DND-41 (cell line): ENCODE data around the gene SPTBN5.

Source experiments
- ATAC-seq: fragments of 200-7000 bp; cut with Tn5 transposase; 3 replicates; pipeline ENCODE4 v1.9.1; 2021; ENCODE audit warnings: low read depth; ENCODE audit not compliant: insufficient read depth
- DNase-seq: peaks from one replicate; pipeline ENCODE4 v3.0.0-alpha.2; 2020
- H2AFZ ChIP-seq: 2 replicates; pipeline ENCODE4 v1.6.0; 2012; ENCODE audit warnings: low read depth, low read length
- H3K27ac ChIP-seq: 2 replicates; pipeline ENCODE4 v1.5.1; 2012; ENCODE audit warnings: low read length, inconsistent platforms
- H3K27me3 ChIP-seq: fragments of 200-600 bp; sonication (generic); 2 replicates; pipeline ENCODE4 v1.6.0; 2012; ENCODE audit warnings: low read length, mild to moderate bottlenecking, inconsistent platforms; ENCODE audit not compliant: insufficient read depth, poor library complexity
- H3K36me3 ChIP-seq: 2 replicates; pipeline ENCODE4 v1.5.1; 2012; ENCODE audit warnings: low read length, inconsistent platforms; ENCODE audit not compliant: insufficient read depth
- H3K4me1 ChIP-seq: 2 replicates; pipeline ENCODE4 v1.5.1; 2012; ENCODE audit warnings: mild to moderate bottlenecking, low read length; ENCODE audit not compliant: insufficient read depth
- H3K4me2 ChIP-seq: 2 replicates; pipeline ENCODE4 v1.6.0; 2012; ENCODE audit warnings: mild to moderate bottlenecking, moderate library complexity, low read length, inconsistent platforms; ENCODE audit not compliant: insufficient read depth
- H3K4me3 ChIP-seq, 2 experiments: fragments of 200-600 bp in 1 of 2; shearing (Covaris generic) in 1 of 2; 2 replicates each; pipeline ENCODE4 v1.5.1; 2012 to 2016; ENCODE audit warnings: inconsistent platforms in 2 of 2, low read length in 2 of 2, mild to moderate bottlenecking in 2 of 2, low read depth in 1 of 2, moderate library complexity in 1 of 2
- H3K79me2 ChIP-seq: 2 replicates; pipeline ENCODE4 v1.6.0; 2012; ENCODE audit warnings: low read length, inconsistent platforms; ENCODE audit not compliant: insufficient read depth
- H3K9ac ChIP-seq: 2 replicates; pipeline ENCODE4 v1.6.0; 2012; ENCODE audit warnings: low read depth, mild to moderate bottlenecking, inconsistent platforms, low read length, moderate library complexity
- H3K9me3 ChIP-seq: 2 replicates; pipeline ENCODE4 v1.5.1; 2012; ENCODE audit warnings: low read length, moderate library complexity, mild to moderate bottlenecking, inconsistent platforms; ENCODE audit not compliant: insufficient read depth, severe bottlenecking
- H4K20me1 ChIP-seq: 2 replicates; pipeline ENCODE4 v1.6.0; 2012; ENCODE audit warnings: low read length; ENCODE audit not compliant: insufficient read depth
- CTCF ChIP-seq: IDR thresholded peaks from 2 replicates; pipeline ENCODE4 v1.5.1; 2012; ENCODE audit warnings: borderline replicate concordance, low read length, moderate library complexity, mild to moderate bottlenecking; ENCODE audit not compliant: poor library complexity, severe bottlenecking; ENCODE audit errors: extremely low read depth
- EZH2 ChIP-seq: IDR thresholded peaks from 3 replicates; pipeline ENCODE4 v1.6.1; 2012; ENCODE audit warnings: borderline replicate concordance, low read depth, mild to moderate bottlenecking, moderate library complexity, low read length, inconsistent platforms; ENCODE audit not compliant: severe bottlenecking

The SPTBN5 gene

GRCh38 chr15:41851755-41852370 lies 42.0 kb downstream of the SPTBN5 start:
- no peak overlapping the region for H2AFZ ChIP-seq
- DNase-seq (no peak), ATAC-seq (no peak)
- no peak overlapping the region for H3K4me2 ChIP-seq
- no peaks in the 10 kb centered on the region for H3K4me1 ChIP-seq
- no peaks in the 10 kb centered on the region for H3K27me3 ChIP-seq
- no peaks in the 10 kb centered on the region for H3K9me3 ChIP-seq
- H3K79me2 ChIP-seq: no peaks in the 10 kb centered on the region
- no peak overlapping the region for H3K4me3 ChIP-seq
- no peak overlapping the region for H3K27ac ChIP-seq
- no peak overlapping the region for H3K9ac ChIP-seq
- 0 out of 2 replicates have a peak, but pooled peaks cover 5% of the 10 kb centered on the region for H3K36me3 ChIP-seq
- no peaks in the 10 kb centered on the region for H4K20me1 ChIP-seq
- TF ChIP-seq CTCF (no peak), EZH2 (no peak)

GRCh38 chr15:41851167-41851523 lies 42.7 kb downstream of the SPTBN5 start:
- no peaks in the 10 kb centered on the region for H3K9me3 ChIP-seq
- H3K4me1 ChIP-seq: no peaks in the 10 kb centered on the region
- no peaks in the 10 kb centered on the region for H4K20me1 ChIP-seq
- DNase-seq: no peak
- H3K79me2 ChIP-seq: no peaks in the 10 kb centered on the region
- H3K4me2 ChIP-seq: no peak overlapping the region
- H3K9ac ChIP-seq: no peak overlapping the region
- H3K27ac ChIP-seq: no peak overlapping the region
- H3K36me3 ChIP-seq: peaks cover 5% of the 10 kb centered on the region; the same call in 1 of the 2 replicates
- H2AFZ ChIP-seq: no peak overlapping the region
- no peaks in the 10 kb centered on the region for H3K27me3 ChIP-seq
- TF ChIP-seq CTCF: no peak
- no peak for TF ChIP-seq EZH2
- no peak for ATAC-seq
- H3K4me3 ChIP-seq: no peak overlapping the region

- Histone ChIP-seq H3K4me2 (no peak overlapping the region), H4K20me1 (no peaks in the 10 kb centered on the region), H2AFZ (no peak overlapping the region), H3K4me1 (no peaks in the 10 kb centered on the region), H3K4me3 (no peak overlapping the region), H3K27me3 (no peaks in the 10 kb centered on the region), H3K9me3 (no peaks in the 10 kb centered on the region), H3K27ac (no peak overlapping the region), H3K79me2 (no peaks in the 10 kb centered on the region), H3K9ac (no peak overlapping the region), H3K36me3 (peaks cover 5% of the 10 kb centered on the region; the same call in 1 of the 2 replicates)
- ATAC-seq (no peak), DNase-seq (no peak)
- TF ChIP-seq CTCF (no peak), EZH2 (no peak)
Observed at GRCh38 chr15:41850482-41851166, 43.2 kb downstream of the SPTBN5 start.
